ENCODE data around the gene GET4. TPM values are rescaled to one million over a fixed set of nuclear protein-coding genes. Genes with fewer than 3 reads are reported as not detected.

The GET4 gene
- total and polyA plus RNA-seq, 2 of the 8 experiments (the other 6 are each of a cell fraction or from before 2014, with no cell fraction given) = 56.7 to 74.1 TPM

DNA sequence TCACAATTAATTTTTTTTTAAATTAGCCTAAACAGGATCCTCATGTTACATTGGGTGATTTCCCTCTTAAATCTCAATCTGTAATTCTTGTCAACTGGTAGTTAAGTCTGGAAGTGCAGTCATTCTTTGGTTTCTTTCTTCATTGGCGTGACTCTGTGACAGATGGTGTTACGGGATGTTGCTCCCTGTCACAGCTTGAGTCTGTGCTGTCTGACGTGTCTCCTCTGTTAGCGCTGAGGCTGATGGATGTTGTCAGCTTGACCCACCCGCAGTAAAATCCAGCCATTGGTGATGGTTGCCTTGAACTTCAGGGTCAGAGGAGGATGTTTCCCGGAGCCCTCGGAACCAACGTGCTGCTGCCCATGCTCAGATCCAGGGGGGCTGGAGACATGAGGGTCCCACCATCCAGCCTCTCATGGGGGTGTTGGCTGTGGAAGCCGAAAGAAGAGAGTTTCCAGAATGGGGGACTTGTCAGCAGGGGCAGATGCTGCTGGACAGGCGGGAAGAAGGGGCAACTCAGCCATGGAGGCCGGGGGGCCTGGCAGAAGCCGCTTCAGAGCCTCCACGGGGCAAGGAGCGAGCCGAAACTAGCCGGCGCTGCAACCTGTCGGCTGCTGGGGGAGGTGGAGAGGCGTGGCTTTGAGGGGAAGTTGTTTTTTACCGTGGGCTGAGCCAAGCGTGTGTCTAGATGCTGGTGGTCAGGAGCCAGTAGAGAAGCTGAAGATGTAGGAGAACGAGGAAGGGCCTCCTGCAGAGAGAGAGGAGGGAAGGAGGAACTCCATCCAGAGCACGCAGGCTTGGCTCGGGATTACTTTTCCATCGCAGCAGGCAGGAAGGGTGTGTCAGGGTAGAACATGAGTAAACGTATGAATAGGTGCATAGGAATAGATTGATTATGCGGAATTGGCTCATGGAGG is 40.6 kb upstream of the GET4 start:
- Histone ChIP-seq H3K27ac (ENCODE audit: low read depth, low read length) (no peak overlapping the region), H3K4me1 (replicated peaks in 1 of 4; ENCODE audit: control insufficient read depth in 3 of 4, insufficient read depth in 4 of 4, low read length in 3 of 4) (peaks cover 0 to 10% (median 3%) of the 10 kb centered on the region in 4 experiments; a peak in 6 of 7 replicates), H3K4ac (replicated peaks; ENCODE audit: insufficient read length, low read depth, low read length) (no peak overlapping the region), H3K79me1 (ENCODE audit: low read depth, low read length) (peaks cover 25% of the 10 kb centered on the region), H2BK120ac (replicated peaks; ENCODE audit: low read depth, low read length) (no peak overlapping the region), H3K14ac (ENCODE audit: insufficient read length) (no peak overlapping the region), H4K5ac (ENCODE audit: insufficient read length, low read depth, low read length) (no peak overlapping the region), H3K79me2 (ENCODE audit: control insufficient read depth in 1 of 2, insufficient read depth in 2 of 2, low read length in 2 of 2) (peaks cover 19 to 86% of the 10 kb centered on the region in 2 experiments), H3K4me2 (ENCODE audit: insufficient read depth in 1 of 2, low read depth in 2 of 2, low read length in 2 of 2) (no peak overlapping the region), H3K23ac (ENCODE audit: insufficient read length) (no peak overlapping the region), H3K18ac (ENCODE audit: extremely low read depth, low read length) (no peak overlapping the region), H3K9me3 (ENCODE audit: insufficient read depth in 2 of 2, low read depth in 1 of 2, low read length in 1 of 2) (no peaks in the 10 kb centered on the region), H2BK20ac (ENCODE audit: low read length) (no peak overlapping the region), H2BK5ac (ENCODE audit: low read depth, low read length) (no peak overlapping the region), H2AFZ (ENCODE audit: low read length) (no peak overlapping the region), H3K27me3 (replicated peaks in 1 of 4; ENCODE audit: control insufficient read depth in 3 of 4, extremely low read depth in 1 of 4, insufficient read depth in 3 of 4, low read length in 3 of 4) (no peaks in the 10 kb centered on the region), H3K4me3 (ENCODE audit: extremely low read depth in 1 of 4, insufficient read depth in 2 of 4, low read depth in 3 of 4, low read length in 4 of 4) (no peak overlapping the region), H4K91ac (replicated peaks; ENCODE audit: insufficient read length, low read length) (no peak overlapping the region), H3K56ac (replicated peaks; ENCODE audit: insufficient read length, low read depth, low read length) (no peak overlapping the region), H2AK5ac (ENCODE audit: low read depth, low read length) (no peak overlapping the region), H3K36me3 (ENCODE audit: control insufficient read depth in 2 of 4, insufficient read depth in 4 of 4, low read length in 3 of 4) (peaks cover 4 to 15% (median 8%) of the 10 kb centered on the region in 4 experiments; a peak in 6 of 8 replicates), H4K20me1 (replicated peaks in 1 of 2; ENCODE audit: control insufficient read depth in 1 of 2, insufficient read depth in 2 of 2, low read length in 2 of 2) (peaks cover 32 to 38% of the 10 kb centered on the region in 2 experiments), H4K8ac (ENCODE audit: extremely low read depth, insufficient read depth, low read length) (no peak overlapping the region), H3K9ac (replicated peaks in 1 of 4; ENCODE audit: extremely low read depth in 1 of 4, low read depth in 3 of 4, low read length in 3 of 4) (no peak overlapping the region), H3K23me2 (ENCODE audit: low read depth, low read length) (no peaks in the 10 kb centered on the region), H2BK15ac (ENCODE audit: low read length) (no peak overlapping the region), H2BK12ac (ENCODE audit: low read depth, low read length) (no peak overlapping the region)
- FAIRE-seq (no peak), DNase-seq (ENCODE audit: low read depth in 1 of 2, low spot score in 2 of 2) (no peak)
- 90% methylated on average over 27 of the region's 27 CpGs; no CpG with 5 or more reads in 1 of the 2 experiments for WGBS, 2 experiments (ENCODE audit: extremely low coverage in 1 of 2, insufficient coverage in 1 of 2, insufficient read length in 1 of 2, insufficient replicate concordance in 2 of 2, low coverage in 1 of 2, low lambda C conversion rate in 2 of 2, missing lambda C conversion rate in 1 of 2)
- ChIA-PET POLR2A (ENCODE audit: partially characterized antibody) (no interaction called here), CTCF (ENCODE audit: partially characterized antibody) (interaction anchor here (0.7 to 3.2 kb wide), 14 partner anchors 8 to 61 kb away, joined by 3 to 17 read pairs (median 5); no protein-coding TSS in a partner anchor)
- TF ChIP-seq, protein P1, sequence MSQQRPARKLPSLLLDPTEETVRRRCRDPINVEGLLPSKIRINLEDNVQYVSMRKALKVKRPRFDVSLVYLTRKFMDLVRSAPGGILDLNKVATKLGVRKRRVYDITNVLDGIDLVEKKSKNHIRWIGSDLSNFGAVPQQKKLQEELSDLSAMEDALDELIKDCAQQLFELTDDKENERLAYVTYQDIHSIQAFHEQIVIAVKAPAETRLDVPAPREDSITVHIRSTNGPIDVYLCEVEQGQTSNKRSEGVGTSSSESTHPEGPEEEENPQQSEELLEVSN (IDR thresholded peaks at IDR 0.05) = no peak
- TF ChIP-seq NANOG (IDR thresholded peaks at IDR 0.05; ENCODE audit: insufficient read depth, low read depth, low read length, poor library complexity, severe bottlenecking) = no peak
- TF ChIP-seq BRCA1 (IDR thresholded peaks at IDR 0.05; ENCODE audit: low read depth, low read length) = no peak
- no peak for TF ChIP-seq MAFK (IDR thresholded peaks at IDR 0.05; ENCODE audit: low read depth, low read length)
- TF ChIP-seq GABPA (IDR thresholded peaks at IDR 0.05; ENCODE audit: borderline replicate concordance, insufficient read depth, low read length) = no peak
- TF ChIP-seq CEBPB (IDR thresholded peaks at IDR 0.05; ENCODE audit: low read depth, low read length) = no peak
- TF ChIP-seq SP1 (IDR thresholded peaks at IDR 0.05; ENCODE audit: low read depth, low read length) = no peak
- TF ChIP-seq YY1 (IDR thresholded peaks at IDR 0.05; ENCODE audit: low read depth, low read length) = no peak
- TF ChIP-seq SIN3A (conservative IDR thresholded peaks at IDR 0.05 in 1 of 2, IDR thresholded peaks at IDR 0.05 in 1 of 2; ENCODE audit: low read depth in 1 of 2, low read length in 2 of 2) = no peak

Measured in H1 (cell line).